Measurements from ENCODE around the gene CCNA2. TPM values are rescaled to one million over a fixed set of nuclear protein-coding genes. Genes with fewer than 3 reads are reported as not detected.

The CCNA2 gene
- total RNA-seq, 1 experiment from 2014 or later, result 89.2 TPM

DNA sequence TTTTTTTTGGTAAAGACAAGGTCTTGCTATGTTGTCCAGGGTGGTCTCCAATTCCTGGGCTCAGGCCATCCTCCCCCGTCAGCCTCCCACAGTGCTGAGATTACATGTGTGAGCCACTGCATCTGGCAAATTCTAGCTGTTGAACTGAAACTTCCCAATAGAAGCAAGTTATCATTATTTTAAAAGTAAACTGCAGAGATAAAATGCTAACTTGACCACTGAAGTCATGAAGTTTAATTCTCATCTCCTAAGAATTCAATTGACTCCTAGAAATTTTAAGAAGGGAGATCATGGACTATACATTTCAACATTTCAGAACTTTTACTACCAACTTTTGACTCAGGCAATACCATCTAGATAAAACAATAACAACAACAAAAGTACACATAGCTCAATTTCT, 34.2 kb downstream of the CCNA2 start:
- no peak overlapping the region for H2BK20ac ChIP-seq (ENCODE audit: low read depth, low read length, poor library complexity, severe bottlenecking)
- Mint-ChIP-seq H3K9me3 (no peaks in the 10 kb centered on the region), H3K27ac (no peak overlapping the region), H3K4me1 (peaks cover 17 to 21% of the 10 kb centered on the region in 2 experiments), H3K36me3 (ENCODE audit: insufficient read depth in 1 of 3, low read depth in 3 of 3) (no peaks in the 10 kb centered on the region), H3K27me3 (ENCODE audit: low read depth) (peaks cover 3% of the 10 kb centered on the region), H3K4me3 (no peak overlapping the region)
- no peaks in the 10 kb centered on the region for H3K9me3 ChIP-seq (ENCODE audit: control insufficient read depth, low read depth, low read length)
- H4K20me1 ChIP-seq (ENCODE audit: control insufficient read depth, insufficient read depth, insufficient read length), result no peaks in the 10 kb centered on the region
- no peaks in the 10 kb centered on the region for H3K27me3 ChIP-seq (ENCODE audit: insufficient read depth, low read length)
- H3K14ac ChIP-seq (ENCODE audit: insufficient read depth, low read length), result no peak overlapping the region
- H3K23ac ChIP-seq (ENCODE audit: insufficient read length, low read depth, low read length), result no peak overlapping the region
- no peak overlapping the region for H2BK5ac ChIP-seq (ENCODE audit: insufficient read length, low read length)
- H3T11ph ChIP-seq (ENCODE audit: low read length), result no peak overlapping the region
- no peak overlapping the region for H2AK5ac ChIP-seq (ENCODE audit: insufficient read length, low read length)
- no peak overlapping the region for H3K27ac ChIP-seq (ENCODE audit: insufficient read length, low read depth, low read length)
- no peak overlapping the region for H2BK12ac ChIP-seq (ENCODE audit: insufficient read length, low read depth, low read length)
- no peak for DNase-seq
- no peaks in the 10 kb centered on the region for H3K79me2 ChIP-seq (ENCODE audit: insufficient read depth, low read length)
- H2AFZ ChIP-seq (ENCODE audit: low read length), result no peak overlapping the region
- H3K4me2 ChIP-seq (ENCODE audit: insufficient read depth, insufficient read length, low read length), result no peak overlapping the region
- H3K4ac ChIP-seq (ENCODE audit: low read depth, low read length), result no peak overlapping the region
- no peak overlapping the region for H4K8ac ChIP-seq (replicated peaks; ENCODE audit: insufficient read length, low read depth, low read length)
- no peaks in the 10 kb centered on the region for H3K23me2 ChIP-seq (ENCODE audit: insufficient read length, low read depth, low read length, poor library complexity, severe bottlenecking)
- H2BK120ac ChIP-seq (ENCODE audit: low read depth, low read length, poor library complexity, severe bottlenecking), result no peak overlapping the region
- H3K4me1 ChIP-seq (ENCODE audit: insufficient read depth, low read length), result peaks cover 5% of the 10 kb centered on the region; the same call in 1 of the 2 replicates
- no CpG with 5 or more reads among the region's 1 CpG for WGBS (ENCODE audit: extremely low coverage, insufficient read length, low lambda C conversion rate)
- no peak overlapping the region for H4K91ac ChIP-seq (ENCODE audit: insufficient read length, low read depth, low read length)
- H4K5ac ChIP-seq (ENCODE audit: insufficient read length, low read depth, low read length), result no peak overlapping the region
- no peak overlapping the region for H3K9ac ChIP-seq (ENCODE audit: extremely low read depth, insufficient read length, low read length)
- H3K79me1 ChIP-seq (ENCODE audit: insufficient read depth, low read depth, low read length, poor library complexity, severe bottlenecking), result no peaks in the 10 kb centered on the region
- H3K56ac ChIP-seq (ENCODE audit: insufficient read length, low read depth, low read length), result no peak overlapping the region
- TF ChIP-seq, protein P1, sequence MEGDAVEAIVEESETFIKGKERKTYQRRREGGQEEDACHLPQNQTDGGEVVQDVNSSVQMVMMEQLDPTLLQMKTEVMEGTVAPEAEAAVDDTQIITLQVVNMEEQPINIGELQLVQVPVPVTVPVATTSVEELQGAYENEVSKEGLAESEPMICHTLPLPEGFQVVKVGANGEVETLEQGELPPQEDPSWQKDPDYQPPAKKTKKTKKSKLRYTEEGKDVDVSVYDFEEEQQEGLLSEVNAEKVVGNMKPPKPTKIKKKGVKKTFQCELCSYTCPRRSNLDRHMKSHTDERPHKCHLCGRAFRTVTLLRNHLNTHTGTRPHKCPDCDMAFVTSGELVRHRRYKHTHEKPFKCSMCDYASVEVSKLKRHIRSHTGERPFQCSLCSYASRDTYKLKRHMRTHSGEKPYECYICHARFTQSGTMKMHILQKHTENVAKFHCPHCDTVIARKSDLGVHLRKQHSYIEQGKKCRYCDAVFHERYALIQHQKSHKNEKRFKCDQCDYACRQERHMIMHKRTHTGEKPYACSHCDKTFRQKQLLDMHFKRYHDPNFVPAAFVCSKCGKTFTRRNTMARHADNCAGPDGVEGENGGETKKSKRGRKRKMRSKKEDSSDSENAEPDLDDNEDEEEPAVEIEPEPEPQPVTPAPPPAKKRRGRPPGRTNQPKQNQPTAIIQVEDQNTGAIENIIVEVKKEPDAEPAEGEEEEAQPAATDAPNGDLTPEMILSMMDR (conservative IDR thresholded peaks at IDR 0.05), result no peak
- no peak overlapping the region for H2BK15ac ChIP-seq (ENCODE audit: low read depth, low read length)
- H3K18ac ChIP-seq (ENCODE audit: insufficient read length, low read depth, low read length), result no peak overlapping the region

Data from H9 (cell line).